Measurements from ENCODE around the gene AMBRA1.

The AMBRA1 gene

GRCh38 chr11:46543564-46543963, 50.3 kb downstream of the AMBRA1 start:
- no peak for DNase-seq
- in situ Hi-C loops (cut with MboI; ENCODE audit: low pct_unique_long_range_greater_than_20kb, low sequenced_read_pairs): no loop called here

- in situ Hi-C loops (cut with MboI; ENCODE audit: low pct_unique_long_range_greater_than_20kb, low sequenced_read_pairs): no loop called here
- DNase-seq: no peak
Observed at GRCh38 chr11:46541593-46542371, 52.0 kb downstream of the AMBRA1 start.

GRCh38 chr11:46540807-46541206, 53.0 kb downstream of the AMBRA1 start:
- no peak for DNase-seq
- in situ Hi-C loops (cut with MboI; ENCODE audit: low pct_unique_long_range_greater_than_20kb, low sequenced_read_pairs): no loop called here

- no peak for DNase-seq
- in situ Hi-C loops (cut with MboI; ENCODE audit: low pct_unique_long_range_greater_than_20kb, low sequenced_read_pairs): no loop called here
Observed at GRCh38 chr11:46537537-46538295, 56.1 kb downstream of the AMBRA1 start.

- DNase-seq: no peak
- in situ Hi-C loops (cut with MboI; ENCODE audit: low pct_unique_long_range_greater_than_20kb, low sequenced_read_pairs): no loop called here
Observed at GRCh38 chr11:46537121-46537520, 56.7 kb downstream of the AMBRA1 start.

GRCh38 chr11:46535688-46536087, 58.1 kb downstream of the AMBRA1 start:
- in situ Hi-C loops (cut with MboI; ENCODE audit: low pct_unique_long_range_greater_than_20kb, low sequenced_read_pairs): no loop called here

GRCh38 chr11:46534711-46535110, 59.1 kb downstream of the AMBRA1 start:
- no peak for DNase-seq
- in situ Hi-C loops (cut with MboI; ENCODE audit: low pct_unique_long_range_greater_than_20kb, low sequenced_read_pairs): no loop called here

More at GRCh38 chr11:46535688-46536087, 58.1 kb downstream of the AMBRA1 start:
- no peak for DNase-seq

- no peak for DNase-seq
- in situ Hi-C loops (cut with MboI; ENCODE audit: low pct_unique_long_range_greater_than_20kb, low sequenced_read_pairs): no loop called here
Observed at GRCh38 chr11:46533396-46534100, 60.3 kb downstream of the AMBRA1 start.

- in situ Hi-C loops (cut with MboI; ENCODE audit: low pct_unique_long_range_greater_than_20kb, low sequenced_read_pairs): no loop called here
- DNase-seq: no peak
Observed at GRCh38 chr11:46529928-46530574, 63.8 kb downstream of the AMBRA1 start.

- no peak for DNase-seq
- in situ Hi-C loops (cut with MboI; ENCODE audit: low pct_unique_long_range_greater_than_20kb, low sequenced_read_pairs): no loop called here
Observed at GRCh38 chr11:46529095-46529905, 64.5 kb downstream of the AMBRA1 start.

GRCh38 chr11:46528445-46529094, 65.3 kb downstream of the AMBRA1 start:
- no peak for DNase-seq
- in situ Hi-C loops (cut with MboI; ENCODE audit: low pct_unique_long_range_greater_than_20kb, low sequenced_read_pairs): no loop called here

GRCh38 chr11:46527591-46528130, 66.2 kb downstream of the AMBRA1 start:
- DNase-seq: no peak
- in situ Hi-C loops (cut with MboI; ENCODE audit: low pct_unique_long_range_greater_than_20kb, low sequenced_read_pairs): no loop called here

GRCh38 chr11:46526216-46527215, 67.3 kb downstream of the AMBRA1 start:
- in situ Hi-C loops (cut with MboI; ENCODE audit: low pct_unique_long_range_greater_than_20kb, low sequenced_read_pairs): no loop called here
- no peak for DNase-seq

GRCh38 chr11:46524201-46524770, 69.5 kb downstream of the AMBRA1 start:
- no peak for DNase-seq
- in situ Hi-C loops (cut with MboI; ENCODE audit: low pct_unique_long_range_greater_than_20kb, low sequenced_read_pairs): no loop called here

GRCh38 chr11:46523290-46523689, 70.5 kb downstream of the AMBRA1 start:
- in situ Hi-C loops (cut with MboI; ENCODE audit: low pct_unique_long_range_greater_than_20kb, low sequenced_read_pairs): no loop called here
- DNase-seq: no peak

GRCh38 chr11:46522682-46523281, 71.0 kb downstream of the AMBRA1 start:
- in situ Hi-C loops (cut with MboI; ENCODE audit: low pct_unique_long_range_greater_than_20kb, low sequenced_read_pairs): no loop called here
- DNase-seq: no peak
